ENCODE measurements around the gene ERVW-1. TPM values are rescaled to one million over a fixed set of nuclear protein-coding genes. Genes with fewer than 3 reads are reported as not detected.
"Not testable (repeated sequence)": the region's sequence is repeated elsewhere in the genome, so short reads cannot be mapped to it uniquely, and the experiment has no call there.

ERVW-1 gene
- total RNA-seq, 2 experiments from 2014 or later, result not detected

GRCh38 chr7:92485974-92486373 is 8.2 kb upstream of the ERVW-1 start:
- H3K4me1 Mint-ChIP-seq (ENCODE audit: low read depth), result no peaks in the 10 kb centered on the region
- H3K27ac ChIP-seq (ENCODE audit: low read depth in 1 of 2, low read length in 2 of 2), result no peak overlapping the region
- no peaks in the 10 kb centered on the region for H3K9me3 Mint-ChIP-seq
- no peak for TF ChIP-seq CTCF (IDR thresholded peaks at IDR 0.05)
- no peak overlapping the region for H3K27ac Mint-ChIP-seq
- no peak for DNase-seq
- intact Hi-C loops (cut with DNase I, micrococcal nuclease), result no loop called here
- no peaks in the 10 kb centered on the region for H3K4me1 ChIP-seq (ENCODE audit: insufficient read depth, low read length)
- H3K9me3 ChIP-seq (ENCODE audit: control insufficient read depth in 1 of 2, insufficient read depth in 1 of 2, low read length in 2 of 2), result no peaks in the 10 kb centered on the region
- peaks cover 46% of the 10 kb centered on the region for H3K36me3 Mint-ChIP-seq (ENCODE audit: low read depth)
- H3K4me3 ChIP-seq (ENCODE audit: low read length), result no peak overlapping the region
- POLR2A ChIA-PET, result no interaction called here
- no peaks in the 10 kb centered on the region for H3K27me3 ChIP-seq (ENCODE audit: control insufficient read depth in 1 of 2, insufficient read depth in 2 of 2, low read length in 2 of 2)
- no peak overlapping the region for H3K4me3 Mint-ChIP-seq
- CTCF ChIA-PET, result no interaction called here
- H3K36me3 ChIP-seq (ENCODE audit: insufficient read depth, low read length), result peaks cover 46% of the 10 kb centered on the region
- H3K27me3 Mint-ChIP-seq, result no peaks in the 10 kb centered on the region
- no peak for ATAC-seq (ENCODE audit: poor library complexity)

GRCh38 chr7:92485267-92485892 is 7.6 kb upstream of the ERVW-1 start:
- DNase-seq, result no peak
- Mint-ChIP-seq H3K4me3 (no peak overlapping the region), H3K27me3 (no peaks in the 10 kb centered on the region), H3K4me1 (ENCODE audit: low read depth) (no peaks in the 10 kb centered on the region), H3K9me3 (no peaks in the 10 kb centered on the region), H3K36me3 (ENCODE audit: low read depth) (peaks cover 40% of the 10 kb centered on the region), H3K27ac (no peak overlapping the region)
- no peak overlapping the region for H3K4me3 ChIP-seq (ENCODE audit: low read length)
- H3K27me3 ChIP-seq (ENCODE audit: control insufficient read depth in 1 of 2, insufficient read depth in 2 of 2, low read length in 2 of 2), result no peaks in the 10 kb centered on the region
- ATAC-seq (ENCODE audit: poor library complexity), result no peak
- CTCF ChIA-PET, result no interaction called here
- peaks cover 41% of the 10 kb centered on the region for H3K36me3 ChIP-seq (ENCODE audit: insufficient read depth, low read length)
- H3K27ac ChIP-seq (ENCODE audit: low read depth in 1 of 2, low read length in 2 of 2), result no peak overlapping the region
- no peaks in the 10 kb centered on the region for H3K9me3 ChIP-seq (ENCODE audit: control insufficient read depth in 1 of 2, insufficient read depth in 1 of 2, low read length in 2 of 2)
- no peaks in the 10 kb centered on the region for H3K4me1 ChIP-seq (ENCODE audit: insufficient read depth, low read length)
- no peak for TF ChIP-seq CTCF (IDR thresholded peaks at IDR 0.05)
- POLR2A ChIA-PET, result no interaction called here
- intact Hi-C loops (cut with DNase I, micrococcal nuclease), result no loop called here

GRCh38 chr7:92484226-92484625 is 6.5 kb upstream of the ERVW-1 start:
- H3K4me3 Mint-ChIP-seq; H3K27me3 Mint-ChIP-seq; H3K27ac ChIP-seq (ENCODE audit: low read depth in 1 of 2, low read length in 2 of 2); H3K9me3 Mint-ChIP-seq; H3K27ac Mint-ChIP-seq; H3K27me3 ChIP-seq (ENCODE audit: control insufficient read depth in 1 of 2, insufficient read depth in 2 of 2, low read length in 2 of 2); H3K4me3 ChIP-seq (ENCODE audit: low read length); H3K9me3 ChIP-seq (ENCODE audit: control insufficient read depth in 1 of 2, insufficient read depth in 1 of 2, low read length in 2 of 2); ATAC-seq (ENCODE audit: poor library complexity); DNase-seq; POLR2A ChIA-PET; H3K4me1 ChIP-seq (ENCODE audit: insufficient read depth, low read length); intact Hi-C loops (cut with DNase I, micrococcal nuclease); H3K4me1 Mint-ChIP-seq (ENCODE audit: low read depth); CTCF ChIA-PET: not testable (repeated sequence)
- H3K36me3 Mint-ChIP-seq (ENCODE audit: low read depth), result peaks cover 31% of the 10 kb centered on the region
- peaks cover 36% of the 10 kb centered on the region for H3K36me3 ChIP-seq (ENCODE audit: insufficient read depth, low read length)

- H3K36me3 Mint-ChIP-seq (ENCODE audit: low read depth), result peaks cover 29% of the 10 kb centered on the region
- H3K27ac ChIP-seq (ENCODE audit: low read depth in 1 of 2, low read length in 2 of 2), result not testable (repeated sequence)
Observed at GRCh38 chr7:92483624-92484023, 5.9 kb upstream of the ERVW-1 start.

GRCh38 chr7:92479146-92479545 is 1.4 kb upstream of the ERVW-1 start:
- H3K27ac ChIP-seq (ENCODE audit: low read depth in 1 of 2, low read length in 2 of 2); H3K4me1 ChIP-seq (ENCODE audit: insufficient read depth, low read length); H3K4me3 Mint-ChIP-seq; POLR2A ChIA-PET; H3K27ac Mint-ChIP-seq; H3K4me3 ChIP-seq (ENCODE audit: low read length); H3K36me3 Mint-ChIP-seq (ENCODE audit: low read depth); DNase-seq; H3K27me3 Mint-ChIP-seq; H3K27me3 ChIP-seq (ENCODE audit: control insufficient read depth in 1 of 2, insufficient read depth in 2 of 2, low read length in 2 of 2); ATAC-seq (ENCODE audit: poor library complexity); intact Hi-C loops (cut with DNase I, micrococcal nuclease); H3K9me3 Mint-ChIP-seq; H3K4me1 Mint-ChIP-seq (ENCODE audit: low read depth); H3K36me3 ChIP-seq (ENCODE audit: insufficient read depth, low read length); CTCF ChIA-PET; H3K9me3 ChIP-seq (ENCODE audit: control insufficient read depth in 1 of 2, insufficient read depth in 1 of 2, low read length in 2 of 2): not testable (repeated sequence)

More at GRCh38 chr7:92483624-92484023, 5.9 kb upstream of the ERVW-1 start:
- H3K27me3 Mint-ChIP-seq; CTCF ChIA-PET; DNase-seq; H3K27ac Mint-ChIP-seq; H3K4me1 Mint-ChIP-seq (ENCODE audit: low read depth); H3K27me3 ChIP-seq (ENCODE audit: control insufficient read depth in 1 of 2, insufficient read depth in 2 of 2, low read length in 2 of 2); H3K4me1 ChIP-seq (ENCODE audit: insufficient read depth, low read length); POLR2A ChIA-PET; H3K4me3 Mint-ChIP-seq; H3K4me3 ChIP-seq (ENCODE audit: low read length); H3K9me3 ChIP-seq (ENCODE audit: control insufficient read depth in 1 of 2, insufficient read depth in 1 of 2, low read length in 2 of 2); intact Hi-C loops (cut with DNase I, micrococcal nuclease); ATAC-seq (ENCODE audit: poor library complexity); H3K9me3 Mint-ChIP-seq: not testable (repeated sequence)
- H3K36me3 ChIP-seq (ENCODE audit: insufficient read depth, low read length), result peaks cover 31% of the 10 kb centered on the region
